Activated T-helper 2 cell treated with anti-CD3 and anti-CD28 coated beads, Interferon-gamma antibody, Interleukin-2, Interleukin-4, amounts not matched to agents 10 μg/mL and 5 μg/mL and 100 μg/mL, durations not matched to agents 14 hours and 24 hours and 36 hours (primary cell): ENCODE data around the gene GPR78. TPM values are rescaled to one million over a fixed set of nuclear protein-coding genes. Genes with fewer than 3 reads are reported as not detected.

Experiments used
- total RNA-seq: library from RNA; stranded (reverse); gene quantifications from 2 replicates; pipeline ENCODE4 v1.2.3, GENCODE V29; 2022

Gene GPR78
- total RNA-seq, 1 donor from 2014 or later = not detected

Other genes starting within 250 kb of the GPR78 start
- 28.4 and 29.9 TPM in 2 replicates for gene ACOX3, start 139.7 kb upstream of the GPR78 start, total RNA-seq
- 25.6 and 28.2 TPM in 2 replicates for gene TRMT44, start 139.6 kb upstream of the GPR78 start, total RNA-seq
- not detected in 2 replicates for gene CPZ, start 12.4 kb downstream of the GPR78 start, total RNA-seq